K562 (cell line): ENCODE results near the gene DAB2IP. TPM values are rescaled to one million over a fixed set of nuclear protein-coding genes. Genes with fewer than 3 reads are reported as not detected.

Experiments used
- ATAC-seq: fragments of 200-7000 bp; cut with Tn5 transposase; 3 replicates; pipeline ENCODE4 v1.9.1; 2020; ENCODE audit warnings: moderate library complexity
- BruUV-seq: library from RNA; stranded (reverse); fragments of 400-500 nt; replicated peaks from 2 replicates; lab custom pipeline; 2021; lab: Mats Ljungman, UMichigan
- CTCF ChIA-PET: fragments of 300-600 bp; formaldehyde crosslinking; extraction: SDS; loops from one replicate; lab custom pipeline; 2021; ENCODE audit warnings: low intra/inter-chr PET ratio; lab: Yijun Ruan, JAX
- POLR2A ChIA-PET: fragments of 300-600, 350-650 bp; sonication (Branson Sonifier 250); formaldehyde crosslinking; extraction: SDS; loops from one replicate; lab custom pipeline; 2021; ENCODE audit warnings: antibody characterized with exemption, inconsistent platforms; lab: Yijun Ruan, JAX
- DNase-seq, 4 experiments: peaks; one replicate each; pipeline versions ENCODE4 v3.0.0 to v3.0.0-alpha.2; 2011 to 2018; ENCODE audit warnings: low spot score in 3 of 4, mixed read lengths in 3 of 4; ENCODE audit errors: extremely low read depth in 1 of 4
- FAIRE-seq: peaks from 2 replicates; lab custom pipeline; 2011; peaks lifted over from hg19 to GRCh38; lab: Jason Lieb, UNC
- H2AFZ ChIP-seq: 2 replicates; pipeline ENCODE4 v1.6.0; 2011; ENCODE audit warnings: low read depth, low read length, control low read depth, inconsistent platforms
- H3K27ac ChIP-seq: fragments of 200-600 bp; 3 replicates; pipeline ENCODE4 v1.8.0; 2011; ENCODE audit warnings: low read depth, mild to moderate bottlenecking, control low read depth, inconsistent platforms, low read length, moderate library complexity, mixed read lengths; ENCODE audit errors: extremely low read depth
- H3K27me3 ChIP-seq, 2 experiments: fragments of 300-600 bp in 1 of 2; 2 replicates in 1 of 2; 3 replicates in 1 of 2; pipeline versions ENCODE4 v1.6.0 to v1.8.0; 2011; ENCODE audit warnings: inconsistent platforms in 2 of 2, low read length in 2 of 2, mild to moderate bottlenecking in 1 of 2, mixed read lengths in 1 of 2, moderate library complexity in 1 of 2; ENCODE audit not compliant: control insufficient read depth in 2 of 2, insufficient read depth in 2 of 2
- H3K36me3 ChIP-seq: fragments of 300-600 bp; 3 replicates; pipeline ENCODE4 v1.8.0; 2011; ENCODE audit warnings: mild to moderate bottlenecking, low read length, inconsistent platforms; ENCODE audit not compliant: control insufficient read depth, insufficient read depth
- H3K4me1 ChIP-seq, 2 experiments: fragments of 200-600 bp in 1 of 2; replicated peaks in 1 of 2; 2 replicates in 1 of 2; 3 replicates in 1 of 2; pipeline versions ENCODE4 v1.5.1 to v1.8.0; 2011; ENCODE audit warnings: inconsistent platforms in 2 of 2, low read length in 2 of 2, mild to moderate bottlenecking in 1 of 2, mixed read lengths in 1 of 2, moderate library complexity in 1 of 2; ENCODE audit not compliant: control insufficient read depth in 2 of 2, insufficient read depth in 2 of 2
- H3K4me2 ChIP-seq: 2 replicates; pipeline ENCODE4 v1.6.1; 2011; ENCODE audit warnings: low read length, control low read depth, inconsistent platforms, mixed read lengths; ENCODE audit not compliant: insufficient read depth
- H3K4me3 ChIP-seq: fragments of 200-600 bp; sonication (generic), shearing (Covaris generic); 2 replicates; pipeline ENCODE4 v1.5.1; 2016; ENCODE audit warnings: control low read depth, inconsistent platforms
- H3K79me2 ChIP-seq: fragments of 200-600 bp; 3 replicates; pipeline ENCODE4 v1.8.0; 2011; ENCODE audit warnings: low read length, inconsistent platforms; ENCODE audit not compliant: control insufficient read depth, insufficient read depth
- H3K9ac ChIP-seq, 2 experiments: 2 replicates each; pipeline versions ENCODE4 v1.6.0 to v1.6.1; 2011; ENCODE audit warnings: low read depth in 2 of 2, low read length in 2 of 2, control low read depth in 1 of 2, inconsistent platforms in 1 of 2, mild to moderate bottlenecking in 1 of 2, mixed read lengths in 1 of 2; ENCODE audit not compliant: insufficient read depth in 1 of 2
- H3K9me1 ChIP-seq: one replicate; pipeline ENCODE4 v1.6.0; 2011; ENCODE audit warnings: inconsistent platforms, mild to moderate bottlenecking, low read length, moderate library complexity; ENCODE audit not compliant: control insufficient read depth, insufficient read depth
- H3K9me3 ChIP-seq: replicated peaks from 2 replicates; pipeline ENCODE4 v1.5.1; 2011; ENCODE audit warnings: low read depth, low read length, inconsistent platforms; ENCODE audit not compliant: control insufficient read depth, insufficient read depth
- H4K20me1 ChIP-seq: replicated peaks from 2 replicates; pipeline ENCODE4 v1.6.1; 2011; ENCODE audit warnings: low read length, inconsistent platforms, mixed read lengths; ENCODE audit not compliant: control insufficient read depth, insufficient read depth
- BHLHE40 ChIP-seq: IDR thresholded peaks from 2 replicates; pipeline ENCODE4 v1.6.1; 2011; ENCODE audit warnings: low read length, improper control_type of control experiment
- BMI1 ChIP-seq: fragments of 150-350 bp; IDR thresholded peaks from 2 replicates; pipeline ENCODE4 v1.6.1; 2014; ENCODE audit warnings: low read length
- KLF10 ChIP-seq: fragments of 250-450 bp; sonication (Bioruptor Pico); IDR thresholded peaks from 2 replicates; pipeline ENCODE4 v1.6.1; 2021; ENCODE audit warnings: matching md5 sums
- NBN ChIP-seq: fragments of 450-650 bp; IDR thresholded peaks from 2 replicates; pipeline ENCODE4 v1.6.1; 2016; ENCODE audit warnings: low read depth, mild to moderate bottlenecking
- RBM25 ChIP-seq: fragments of 200-400 bp; formaldehyde crosslinking; IDR thresholded peaks from 2 replicates; pipeline ENCODE4 v1.6.1; 2018; ENCODE audit warnings: low read length, low read depth, moderate library complexity; ENCODE audit not compliant: severe bottlenecking
- SUPT5H ChIP-seq: fragments of 450-650 bp; IDR thresholded peaks from 2 replicates; pipeline ENCODE4 v1.6.1; 2016
- ZNF431 ChIP-seq: sonication (generic); formaldehyde crosslinking; IDR thresholded peaks from 2 replicates; pipeline ENCODE4 v1.8.0; 2022; ENCODE audit warnings: mild to moderate bottlenecking, missing genetic modification reagents
- ZNF589 ChIP-seq: fragments of 200-800 bp; sonication (Bioruptor generic); IDR thresholded peaks from 2 replicates; pipeline ENCODE4 v1.6.1; 2016; ENCODE audit warnings: low read depth, missing genetic modification characterization, missing compliant biosample characterization
- ZNF76 ChIP-seq: fragments of 250-450 bp; sonication (Bioruptor Pico); IDR thresholded peaks from 2 replicates; pipeline ENCODE4 v1.4.0; 2020; ENCODE audit warnings: mild to moderate bottlenecking, moderate library complexity, borderline replicate concordance
- WGBS: fragments of 100-300 bp; shearing (Covaris generic); methylation state at CpG from one replicate; pipeline ENCODE4 v1.1.6; 2016; ENCODE audit warnings: low coverage, mixed read lengths; ENCODE audit not compliant: insufficient coverage; ENCODE audit errors: missing lambda C conversion rate; 5-methylcytosine and 5-hydroxymethylcytosine counted together
- in situ Hi-C: fragments of 300-500 bp; cut with MboI; formaldehyde crosslinking; loops from 4 replicates; pipeline ENCODE4 v1.15.0; 2018; ENCODE audit warnings: inconsistent platforms, mixed read lengths
- intact Hi-C: fragments of 100-400 bp; cut with micrococcal nuclease; formaldehyde crosslinking; loops from 2 replicates; pipeline ENCODE4 v1.14.2; 2022
- polyA plus RNA-seq, 8 experiments: library from polyadenylated mRNA; depleted of rRNA in 4 of 8; stranded (reverse) in 5 of 8; unstranded in 3 of 8; fragments of >200 nt; fragmentation: Nextera tagmentation in 2 of 8; fragmentation: Illumina TruSeq in 1 of 8; extraction: Ambion mirVana in 2 of 8; extraction: Trizol in 1 of 8; gene quantifications; 2 replicates each; pipeline versions ENCODE4 v1.2.1 to v1.2.3, GENCODE V29; 2011 to 2014; ENCODE audit warnings: inconsistent platforms in 1 of 8, missing spikeins in 1 of 8
- total RNA-seq, 7 experiments: library from RNA; depleted of rRNA in 6 of 7; stranded (reverse); fragments of >200 nt in 6 of 7; fragmentation: Illumina TruSeq in 2 of 7; extraction: Trizol in 2 of 7; gene quantifications; 2 replicates each; pipeline versions ENCODE4 v1.2.1 to v1.2.3, GENCODE V29; 2011 to 2021; ENCODE audit warnings: low replicate concordance in 1 of 7
- TF ChIP-seq, protein P1 (sequence below): fragments of 250-450 bp; sonication (Bioruptor Pico); IDR thresholded peaks from 2 replicates; pipeline ENCODE4 v1.8.0; 2022; ENCODE audit warnings: moderate library complexity, mild to moderate bottlenecking, inconsistent platforms

DAB2IP gene
- total and polyA plus RNA-seq, 9 of the 15 experiments (the other 6 are each of a cell fraction or from before 2014, with no cell fraction given) = 0.04 to 0.31 (median 0.08) TPM; not detected in 5

- TF ChIP-seq ZNF431 = no peak
- no peak for TF ChIP-seq BHLHE40
- no peak for TF ChIP-seq BMI1
- TF ChIP-seq ZNF589 (CRISPR knock-in tag) = no peak
- no peak for TF ChIP-seq RBM25
Observed at GRCh38 chr9:121744002-121744686, 92.7 kb downstream of the DAB2IP start (continued).

GRCh38 chr9:121744687-121745395, 93.4 kb downstream of the DAB2IP start:
- DNase-seq = no peak
- H3K9me1 ChIP-seq = no peaks in the 10 kb centered on the region
- in situ Hi-C loops = no loop called here
- FAIRE-seq = no peak
- H3K27ac ChIP-seq = no peak overlapping the region
- no peak overlapping the region for H3K9ac ChIP-seq
- intact Hi-C loops = loop anchor here (1.0 kb wide), 1 partner anchor 249 kb away; no protein-coding TSS in a partner anchor
- H3K4me2 ChIP-seq = no peak overlapping the region
- H3K36me3 ChIP-seq = no peaks in the 10 kb centered on the region
- H4K20me1 ChIP-seq = peaks cover 13% of the 10 kb centered on the region; the same call in 1 of the 2 replicates
- CTCF ChIA-PET = no interaction called here
- no peak for ATAC-seq
- H3K79me2 ChIP-seq = no peaks in the 10 kb centered on the region
- no TSS peak for BruUV-seq
- H3K9me3 ChIP-seq = no peaks in the 10 kb centered on the region
- 5% methylated on average over 11 of the region's 11 CpGs for WGBS
- H3K27me3 ChIP-seq = peaks cover 13 to 73% of the 10 kb centered on the region in 2 experiments; a peak in 4 of 5 replicates
- no peak overlapping the region for H3K4me3 ChIP-seq
- H3K4me1 ChIP-seq = peaks cover 0 to 4% of the 10 kb centered on the region in 2 experiments; a peak in 1 of 5 replicates
- POLR2A ChIA-PET = interaction anchor here (0.6 kb wide), 1 partner anchor 219 kb away, joined by 3 read pairs; no protein-coding TSS in a partner anchor
- no peak overlapping the region for H2AFZ ChIP-seq
- no peak for TF ChIP-seq ZNF76 (CRISPR knock-in tag)
- TF ChIP-seq NBN = no peak
- TF ChIP-seq KLF10 = no peak
- TF ChIP-seq SUPT5H = no peak
- TF ChIP-seq, protein P1, sequence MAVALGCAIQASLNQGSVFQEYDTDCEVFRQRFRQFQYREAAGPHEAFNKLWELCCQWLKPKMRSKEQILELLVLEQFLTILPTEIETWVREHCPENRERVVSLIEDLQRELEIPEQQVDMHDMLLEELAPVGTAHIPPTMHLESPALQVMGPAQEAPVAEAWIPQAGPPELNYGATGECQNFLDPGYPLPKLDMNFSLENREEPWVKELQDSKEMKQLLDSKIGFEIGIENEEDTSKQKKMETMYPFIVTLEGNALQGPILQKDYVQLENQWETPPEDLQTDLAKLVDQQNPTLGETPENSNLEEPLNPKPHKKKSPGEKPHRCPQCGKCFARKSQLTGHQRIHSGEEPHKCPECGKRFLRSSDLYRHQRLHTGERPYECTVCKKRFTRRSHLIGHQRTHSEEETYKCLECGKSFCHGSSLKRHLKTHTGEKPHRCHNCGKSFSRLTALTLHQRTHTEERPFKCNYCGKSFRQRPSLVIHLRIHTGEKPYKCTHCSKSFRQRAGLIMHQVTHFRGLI (CRISPR knock-in tag) = no peak
